RPMI7951 (cell line): Measurements from ENCODE around the gene SORL1. TPM values are rescaled to one million over a fixed set of nuclear protein-coding genes. Genes with fewer than 3 reads are reported as not detected.
"Not testable (repeated sequence)": the region's sequence is repeated elsewhere in the genome, so short reads cannot be mapped to it uniquely, and the experiment has no call there.

Source experiments
- DNase-seq: peaks from one replicate; pipeline ENCODE4 v3.0.0-alpha.2; 2012; ENCODE audit warnings: low read depth
- total RNA-seq: library from RNA; depleted of rRNA; stranded (reverse); fragments of >200 nt; shearing (Covaris generic); gene quantifications from 2 replicates; pipeline ENCODE4 v1.2.3, GENCODE V29; 2014; rRNA removed

Gene SORL1
- total RNA-seq = 0.60 and 1.3 TPM in 2 replicates

- peak; percentile 13 for DNase-seq
Observed at GRCh38 chr11:121451986-121452608, at the start of gene SORL1. Gene SORL1 (plus strand): TSS chr11:121452314. CDS start chr11:121452332, 18 bp downstream.

- DNase-seq = no peak
Observed at GRCh38 chr11:121405646-121406045, 46.5 kb upstream of the SORL1 start.

- no peak for DNase-seq
Observed at GRCh38 chr11:121406291-121406690, 45.8 kb upstream of the SORL1 start.

- DNase-seq = no peak
Observed at GRCh38 chr11:121408830-121409229, 43.3 kb upstream of the SORL1 start.

- not testable (repeated sequence) for DNase-seq
Observed at GRCh38 chr11:121410041-121410440, 42.1 kb upstream of the SORL1 start.

- DNase-seq = not testable (repeated sequence)
Observed at GRCh38 chr11:121411330-121411729, 40.8 kb upstream of the SORL1 start.

- DNase-seq = no peak
Observed at GRCh38 chr11:121412000-121412587, 40.0 kb upstream of the SORL1 start.

GRCh38 chr11:121412711-121413415 lies 39.3 kb upstream of the SORL1 start:
- no peak for DNase-seq

- DNase-seq = no peak
Observed at GRCh38 chr11:121414141-121414913, 37.8 kb upstream of the SORL1 start.

GRCh38 chr11:121415856-121416255 lies 36.3 kb upstream of the SORL1 start:
- DNase-seq = peak; percentile 15

GRCh38 chr11:121417055-121417551 lies 35.0 kb upstream of the SORL1 start:
- peak; percentile 100 for DNase-seq

- no peak for DNase-seq
Observed at GRCh38 chr11:121417607-121418006, 34.5 kb upstream of the SORL1 start.

GRCh38 chr11:121418625-121419114 lies 33.4 kb upstream of the SORL1 start:
- peak; percentile 37 for DNase-seq

GRCh38 chr11:121419836-121420235 lies 32.3 kb upstream of the SORL1 start:
- no peak for DNase-seq

- no peak for DNase-seq
Observed at GRCh38 chr11:121420398-121420797, 31.7 kb upstream of the SORL1 start.

GRCh38 chr11:121421149-121421901 lies 30.8 kb upstream of the SORL1 start:
- DNase-seq = peak; percentile 19

GRCh38 chr11:121422675-121423074 lies 29.4 kb upstream of the SORL1 start:
- DNase-seq = no peak

GRCh38 chr11:121425828-121426227 lies 26.3 kb upstream of the SORL1 start:
- no peak for DNase-seq

- no peak for DNase-seq
Observed at GRCh38 chr11:121426476-121427399, 25.4 kb upstream of the SORL1 start.

- DNase-seq = no peak
Observed at GRCh38 chr11:121427400-121427744, 24.7 kb upstream of the SORL1 start.
